Stimulated activated naive CD8-positive, alpha-beta T cell treated with anti-CD3 and anti-CD28 coated beads, Interleukin-15, Interleukin-2, amounts not matched to agents 100 U/mL and 50 U/mL, for 24 hours (primary cell): ENCODE results near the gene TNMD.

Experiments
- ATAC-seq: fragments of 150-1000 bp; cut with Tn5 transposase; one replicate; pipeline ENCODE4 v1.10.0; 2021
- DNase-seq: peaks from one replicate; pipeline ENCODE4 v3.0.0; 2021

TNMD gene

DNA sequence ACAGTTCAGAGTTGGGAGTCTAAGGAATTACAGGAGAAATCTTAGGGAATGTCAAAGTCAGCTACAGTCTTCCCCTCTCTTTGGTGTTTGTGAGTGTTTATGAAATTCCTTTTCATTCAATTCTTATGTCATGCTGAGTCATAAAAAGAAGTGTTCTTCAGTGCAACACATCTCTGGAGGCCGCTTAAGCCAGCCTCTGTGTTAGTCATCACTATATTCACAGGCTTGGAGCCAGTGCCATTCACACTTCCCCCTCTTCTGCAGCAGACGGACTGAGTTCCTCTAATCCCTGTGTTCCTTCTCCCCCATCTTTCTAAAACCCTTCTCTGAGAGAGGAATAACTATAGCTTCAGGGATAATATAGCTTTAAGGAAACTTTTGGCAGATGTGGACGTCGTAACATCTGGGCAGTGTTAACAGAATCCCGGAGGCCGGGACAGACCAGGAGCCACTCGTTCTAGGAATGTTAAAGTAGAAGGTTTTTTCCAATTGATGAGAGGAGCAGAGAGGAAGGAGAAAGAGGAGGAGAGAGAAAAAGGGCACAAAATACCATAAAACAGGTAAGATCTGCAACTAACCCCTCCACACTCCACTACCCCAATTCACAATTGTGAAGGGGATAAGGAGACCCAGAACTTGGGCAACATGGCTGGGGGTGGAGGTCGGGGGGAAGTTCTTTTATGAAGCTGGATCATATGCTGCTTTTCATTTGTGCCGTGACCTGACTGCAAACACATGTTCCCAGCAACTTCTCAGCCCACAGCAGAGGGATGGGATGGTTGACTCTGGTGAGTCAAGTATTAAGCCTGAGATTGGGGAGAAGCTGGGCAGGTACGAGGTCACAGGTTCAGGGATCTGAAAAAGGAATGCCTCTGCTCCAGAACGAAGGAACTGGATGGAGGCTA, 59.5 kb downstream of the TNMD start, which contains the start of gene SRPX2:
Gene SRPX2, plus strand, starts transcription at position 244 of the 905 bp plus-strand sequence. CDS start 2,124 bp downstream, outside the sequence.
- DNase-seq (no peak), ATAC-seq (no peak)

DNA sequence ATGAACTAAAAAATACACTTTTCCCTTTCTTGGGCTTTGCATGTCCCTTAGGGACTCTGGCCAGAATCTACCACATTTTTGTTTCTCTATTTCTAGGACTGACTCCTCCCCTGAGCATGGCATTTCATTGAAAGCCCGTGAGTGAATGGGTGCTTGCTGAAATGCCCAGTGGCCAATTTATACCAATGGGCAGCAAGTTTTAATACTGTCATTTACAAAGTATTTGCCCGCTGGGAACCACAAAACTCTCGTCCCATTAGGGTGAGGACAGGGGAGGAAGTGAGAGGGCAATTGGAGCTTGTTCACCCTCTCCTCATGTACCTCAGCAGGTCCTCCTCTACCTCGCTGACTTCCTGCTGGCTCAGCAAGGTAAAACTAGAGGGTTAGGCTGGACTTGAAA, 60.4 kb downstream of the TNMD start:
- ATAC-seq = no peak
- DNase-seq = no peak

DNA sequence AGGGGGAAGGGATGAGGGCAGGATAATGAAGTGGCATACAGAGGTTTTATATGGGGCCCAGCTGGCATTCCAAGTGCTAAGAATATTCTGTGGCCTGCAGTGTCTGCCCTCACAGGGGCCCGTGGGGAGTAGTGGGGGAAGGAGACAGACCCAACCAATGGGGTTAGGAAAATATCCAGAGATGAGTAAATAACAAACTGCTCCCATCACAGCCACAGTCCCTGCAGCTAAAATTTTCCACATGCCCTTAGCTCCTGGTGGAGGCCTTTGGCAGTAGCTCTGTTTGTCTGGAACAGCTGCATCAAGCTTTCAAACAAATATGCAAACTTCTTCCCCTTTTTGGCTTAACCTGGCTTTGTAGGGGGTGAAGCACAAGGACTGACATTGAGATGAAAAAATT, 62.4 kb downstream of the TNMD start:
- ATAC-seq = no peak
- DNase-seq = no peak

DNA sequence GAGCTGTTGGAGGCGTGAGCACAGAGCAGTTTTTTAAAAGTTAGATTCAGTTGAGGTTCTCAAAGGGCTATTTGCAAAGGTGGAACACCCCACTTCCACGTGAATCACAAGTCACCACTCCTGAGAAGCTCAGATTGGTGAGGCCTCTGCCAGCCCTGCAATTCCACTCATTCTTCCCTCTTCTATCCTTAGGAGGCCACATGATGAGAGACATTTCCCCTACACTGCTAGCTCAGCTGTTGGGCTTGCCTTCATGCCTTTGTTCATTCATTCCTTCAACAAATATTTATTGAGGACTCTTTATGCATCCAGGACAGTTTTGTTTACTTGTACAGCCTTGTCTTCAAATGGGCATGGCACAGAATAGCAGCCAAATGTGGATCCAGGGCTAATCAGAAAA, 63.0 kb downstream of the TNMD start:
- DNase-seq (no peak), ATAC-seq (no peak)

DNA sequence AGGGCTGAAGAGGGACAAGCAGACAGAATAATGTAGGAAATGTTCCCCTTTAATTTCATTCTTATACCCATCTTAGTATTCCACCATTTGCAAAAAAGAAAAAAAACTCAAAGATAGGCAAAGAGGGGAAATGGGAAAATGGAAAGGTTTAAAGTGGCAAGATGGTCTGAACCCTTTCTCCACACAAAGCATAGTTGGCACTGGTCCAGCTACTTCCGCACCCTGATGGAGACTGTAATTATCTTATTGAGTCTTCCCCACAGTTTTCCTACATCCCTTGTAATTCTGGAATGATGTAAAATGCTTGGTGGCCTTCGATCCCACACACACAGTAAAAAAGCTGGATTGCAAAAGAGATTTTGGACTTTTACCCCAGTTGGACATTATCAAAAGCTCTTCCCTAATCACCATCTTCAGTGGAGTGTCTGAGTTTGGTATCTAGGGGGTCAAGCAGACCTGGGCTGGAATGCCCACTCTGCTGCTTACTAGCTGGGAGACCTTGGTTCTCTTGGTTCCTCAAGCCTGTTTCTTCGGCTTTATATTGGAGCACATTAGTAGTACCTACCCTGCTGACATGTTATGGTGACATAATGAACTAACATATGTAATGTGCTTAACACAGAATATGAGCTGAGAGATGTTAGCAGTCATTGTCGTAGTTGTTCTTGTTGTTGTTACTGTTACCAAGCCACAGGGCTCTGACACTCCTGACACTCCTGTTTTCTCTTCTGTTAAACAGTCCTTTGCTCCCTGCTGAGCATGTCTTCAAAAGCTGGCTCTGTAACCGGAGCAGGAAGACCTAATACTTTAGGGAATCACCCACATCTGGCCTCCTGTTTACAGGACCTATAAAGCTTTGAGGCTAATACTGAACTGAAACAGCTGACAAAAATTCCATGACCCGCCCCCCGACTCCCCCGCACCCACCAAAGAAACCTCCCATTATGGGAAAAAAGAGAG, 64.0 kb downstream of the TNMD start:
- no peak for ATAC-seq
- DNase-seq = no peak
